DMS 273 (cell line): Measurements from ENCODE around the gene KRTAP16-1.
"Not testable (repeated sequence)": the region's sequence is repeated elsewhere in the genome, so short reads cannot be mapped to it uniquely, and the experiment has no call there.

Experiments
- DNase-seq: peaks from one replicate; lab custom pipeline; 2025; ENCODE audit not compliant: unreplicated experiment; lab: John Stamatoyannopoulos, UW

KRTAP16-1 gene

DNA sequence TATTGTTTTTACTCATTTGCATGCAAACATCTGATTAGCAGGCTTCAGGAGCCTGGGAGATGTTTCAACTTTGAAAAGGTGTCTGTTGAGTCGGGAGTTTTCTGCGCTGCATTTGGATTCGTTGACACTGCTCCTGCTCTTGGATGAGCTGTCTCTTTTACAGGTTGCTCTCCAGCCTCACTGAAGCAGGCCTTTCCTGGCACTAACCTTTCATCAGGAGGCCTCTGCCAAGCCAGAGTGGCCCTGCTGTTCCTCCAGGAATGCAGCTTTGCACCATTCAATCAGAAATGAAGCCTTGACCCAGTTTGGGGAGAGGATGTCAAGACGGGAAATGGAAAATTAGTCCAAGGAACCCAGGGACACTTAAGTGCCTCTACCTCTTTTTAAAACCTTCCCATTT, 6.1 kb downstream of the KRTAP16-1 start:
- DNase-seq = no peak

DNA sequence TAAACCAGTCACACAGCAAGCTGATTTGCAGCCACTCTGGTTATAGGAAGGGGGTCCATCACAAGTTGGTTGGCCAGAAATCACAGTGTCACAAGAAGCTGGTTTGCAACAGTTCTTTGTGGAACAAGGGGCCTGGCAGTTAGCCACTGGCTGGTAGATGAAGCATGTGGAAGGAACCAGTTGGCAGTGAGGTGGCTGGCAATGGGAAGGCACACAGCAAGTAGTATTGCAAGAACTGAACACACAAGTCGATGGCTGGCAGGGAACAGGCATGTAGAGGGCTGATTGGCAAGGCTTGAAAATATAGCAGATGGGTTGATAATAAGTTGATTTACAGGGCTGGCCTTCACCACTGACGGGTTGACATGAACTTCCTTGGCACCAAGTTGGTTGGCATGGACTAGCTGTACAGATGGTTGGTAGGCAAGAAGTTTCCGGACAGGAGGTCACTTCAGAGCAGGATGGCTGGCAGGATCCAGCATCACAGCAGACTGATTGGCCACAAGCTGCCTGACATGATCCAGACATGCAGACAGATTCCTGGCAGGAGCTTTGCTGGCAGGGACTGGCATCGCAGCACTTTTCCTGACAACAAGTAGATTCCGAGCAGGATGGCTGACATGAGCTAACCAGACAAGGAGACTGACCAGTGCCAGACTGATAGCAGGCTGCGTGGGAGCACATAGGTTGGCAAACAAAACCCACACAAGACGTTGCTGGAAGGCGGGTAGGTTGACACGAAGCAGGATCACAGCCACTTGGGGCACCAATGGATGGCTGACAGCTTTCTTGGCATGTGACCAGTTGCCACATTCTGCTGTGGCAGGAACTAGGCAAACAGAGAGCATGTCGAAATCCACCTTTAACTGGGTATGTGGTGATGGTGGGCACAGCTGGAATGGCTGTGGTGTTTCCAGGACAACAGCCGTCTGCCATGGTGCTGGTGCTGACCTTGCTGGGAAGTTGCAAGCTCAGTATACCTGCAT, 6.9 kb downstream of the KRTAP16-1 start, which contains the start of gene KRTAP29-1:
Gene KRTAP29-1 (minus strand): TSS at position 936 of the 986 bp plus-strand sequence. CDS start 0 bp downstream, at position 936.
- DNase-seq = peak; percentile 81

DNA sequence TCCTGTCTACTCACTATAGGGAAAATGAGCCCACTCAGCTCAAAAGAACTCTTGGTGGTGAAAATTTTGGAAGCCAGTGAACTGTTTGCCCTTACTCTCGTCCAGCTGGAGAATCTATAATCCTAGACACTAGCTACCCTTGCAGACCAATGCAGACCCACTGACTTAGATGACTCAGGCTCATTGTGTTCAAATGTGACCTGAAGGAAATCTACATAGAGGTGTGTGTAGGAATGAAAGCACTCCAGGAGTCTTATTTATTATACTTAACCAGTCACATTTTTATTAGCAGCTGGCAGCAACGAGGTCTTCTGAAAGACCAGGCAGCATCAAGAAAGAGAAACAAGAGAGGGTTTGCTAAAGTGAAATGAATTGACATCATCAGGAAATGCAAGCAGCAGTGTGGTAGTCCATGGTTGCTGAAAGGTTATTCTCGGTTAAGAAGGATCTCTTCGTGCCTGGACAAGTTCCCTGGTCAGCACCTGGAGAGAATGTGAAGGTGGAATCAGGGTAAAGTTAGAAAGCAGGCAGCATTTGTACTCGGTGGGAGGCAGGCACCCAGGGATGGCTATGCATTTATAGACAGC, 7.8 kb downstream of the KRTAP16-1 start:
- DNase-seq = no peak

DNA sequence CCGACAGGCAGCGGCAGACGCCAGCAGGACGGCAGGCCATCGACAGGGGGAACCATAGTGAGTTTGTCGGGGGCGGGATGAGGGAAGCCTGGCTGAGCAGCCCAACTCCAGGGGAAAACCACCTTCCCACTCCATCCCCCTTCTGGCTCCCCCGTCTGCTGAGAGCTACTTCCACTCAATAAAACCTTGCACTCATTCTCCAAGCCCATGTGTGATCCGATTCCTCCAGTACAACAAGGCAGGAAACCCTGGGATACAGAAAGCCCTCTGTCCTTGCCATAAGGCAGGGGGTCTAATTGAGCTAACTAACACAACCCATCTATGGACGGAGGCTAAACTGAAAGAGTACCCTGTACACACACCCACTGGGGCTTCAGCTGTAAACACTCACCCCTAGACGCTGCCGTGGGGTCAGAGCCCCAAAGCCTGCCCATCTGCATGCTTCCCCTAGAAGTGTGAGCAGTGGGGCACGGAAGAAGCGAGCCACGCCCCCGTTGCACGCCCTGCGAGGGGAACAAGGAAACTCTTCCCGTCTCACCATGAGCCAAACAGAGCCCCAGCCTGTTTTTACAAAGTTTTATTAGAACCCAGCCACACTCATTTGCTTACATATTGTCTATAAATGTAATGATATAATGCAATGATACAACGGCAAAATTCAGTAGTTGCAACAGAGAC, 10.5 kb downstream of the KRTAP16-1 start:
- DNase-seq = no peak

DNA sequence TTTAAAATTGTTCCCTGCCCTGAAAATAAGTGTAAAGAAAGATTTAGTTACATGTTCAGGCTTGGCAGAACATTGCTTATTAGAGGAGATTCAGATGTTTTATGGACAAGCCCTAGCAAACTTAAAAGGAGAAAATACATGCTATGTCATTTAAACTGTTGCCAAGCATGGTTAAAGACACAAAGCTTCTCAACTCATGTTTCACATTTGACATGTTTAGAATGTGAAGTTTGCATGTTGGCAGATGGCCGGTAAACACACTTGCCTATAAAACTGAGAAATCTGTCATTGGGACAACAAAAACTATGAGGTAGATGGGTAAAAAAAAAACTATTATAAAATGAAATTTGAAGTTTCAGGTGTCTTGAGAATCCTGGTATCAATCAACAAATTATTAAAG, 12.3 kb downstream of the KRTAP16-1 start:
- peak; percentile 22 for DNase-seq

DNA sequence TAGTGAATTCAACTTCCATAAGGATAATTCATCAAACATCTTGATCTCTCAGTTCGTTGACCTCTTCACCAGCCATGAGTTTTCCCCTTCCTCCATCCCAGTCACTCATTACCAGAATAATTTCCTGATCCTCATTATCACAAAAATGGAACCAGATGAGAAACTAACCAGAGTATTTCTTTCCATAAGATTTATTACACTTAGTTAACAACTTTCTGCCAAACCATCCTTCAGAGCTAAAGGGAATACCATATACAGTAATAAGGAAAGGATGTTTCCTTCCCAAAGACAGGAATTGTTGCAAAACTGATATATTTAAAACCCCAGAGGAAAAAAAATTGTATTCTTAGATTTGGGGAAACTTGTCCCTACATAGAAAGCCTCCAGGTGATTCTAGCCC, 15.1 kb downstream of the KRTAP16-1 start:
- DNase-seq = no peak

DNA sequence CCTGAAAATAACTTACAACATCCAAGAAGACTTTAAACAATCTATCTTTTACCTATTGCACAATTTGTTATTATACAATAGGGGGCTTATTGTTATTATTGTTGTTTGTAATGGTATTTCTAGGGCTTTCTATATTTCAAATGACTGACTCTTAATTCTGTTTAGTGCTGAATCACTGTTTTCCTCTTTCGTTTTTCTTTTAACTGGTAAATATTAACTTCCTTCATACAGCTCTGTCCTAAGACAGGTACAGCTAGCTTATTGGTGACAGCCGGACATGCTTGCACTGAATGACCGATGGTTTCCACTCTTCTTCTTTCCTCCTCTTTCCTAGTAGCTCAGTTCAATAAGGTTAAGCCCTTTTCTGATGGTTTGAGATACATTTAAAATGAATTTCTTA, 22.1 kb downstream of the KRTAP16-1 start:
- DNase-seq = no peak

DNA sequence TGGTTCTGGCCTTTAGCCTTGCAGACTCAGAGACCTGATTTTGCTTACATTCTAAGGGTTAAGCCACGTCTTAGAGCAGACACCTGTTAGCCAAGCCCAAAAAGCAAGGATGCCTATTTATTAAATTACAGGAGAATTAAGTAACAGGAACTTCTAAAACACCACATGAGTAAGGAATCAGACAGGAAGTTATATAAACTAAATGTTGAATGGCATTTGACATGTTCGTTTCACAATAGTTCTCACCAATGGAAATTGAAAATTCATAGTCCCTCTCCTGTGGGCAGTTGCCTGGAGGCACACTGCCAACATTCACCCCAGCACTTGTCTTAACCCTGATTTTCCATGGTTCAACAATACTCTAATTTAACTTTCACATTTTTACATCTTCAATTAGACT, 24.6 kb downstream of the KRTAP16-1 start:
- no peak for DNase-seq

DNA sequence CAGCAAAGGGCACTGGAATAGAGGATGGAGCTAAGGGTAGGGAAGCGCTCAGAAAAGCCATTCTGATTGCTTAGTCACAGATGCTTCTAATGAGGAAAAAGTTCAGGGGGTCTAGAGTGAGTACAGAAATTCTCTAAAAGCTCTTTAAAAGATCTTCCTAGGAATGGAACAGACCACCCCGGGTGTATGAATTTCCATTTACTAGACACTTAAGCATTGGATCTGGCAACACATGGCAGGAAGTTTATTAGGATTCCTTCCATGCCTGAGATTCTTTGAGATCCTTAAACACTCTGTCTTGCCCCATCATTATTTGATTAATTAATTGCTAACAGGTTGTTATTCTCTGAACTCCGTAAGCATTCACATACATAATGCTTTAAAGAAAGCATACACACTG, 25.1 kb downstream of the KRTAP16-1 start:
- no peak for DNase-seq

DNA sequence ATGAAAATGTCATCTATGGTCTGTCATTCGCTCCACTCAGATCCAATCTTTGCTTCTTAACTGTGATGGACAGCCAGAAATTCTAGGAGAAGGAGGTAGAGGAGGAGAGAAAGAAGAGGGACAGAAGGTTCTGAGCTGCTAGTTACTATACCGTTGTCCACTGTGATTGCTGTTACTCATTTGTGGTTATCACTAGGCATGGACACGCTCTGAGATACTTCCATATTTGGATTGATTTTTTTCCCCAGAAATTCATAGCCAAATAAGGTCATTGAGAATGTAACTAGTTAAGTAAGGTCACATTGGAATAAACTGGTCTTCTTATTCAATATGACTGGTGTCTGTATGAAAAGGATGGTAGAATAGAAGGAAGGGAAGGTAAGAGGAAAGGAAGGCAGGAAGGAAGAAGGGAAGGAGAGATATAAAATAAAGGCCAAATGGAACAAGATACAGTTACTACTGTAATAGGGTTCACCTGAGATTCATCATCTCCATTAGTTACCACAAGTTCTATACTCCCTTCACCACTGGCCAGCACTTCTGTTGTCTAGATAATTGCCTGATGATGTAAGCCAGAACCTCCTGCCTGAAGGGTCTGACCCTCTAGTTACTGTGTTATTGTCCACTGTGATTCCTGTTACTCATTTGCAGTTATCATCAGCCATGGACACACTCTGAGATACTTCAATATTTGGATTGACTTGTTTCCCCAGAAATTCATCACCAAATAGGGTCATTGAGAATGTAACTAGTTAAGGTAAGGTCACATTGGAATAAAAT, 30.7 kb downstream of the KRTAP16-1 start:
- no peak for DNase-seq

DNA sequence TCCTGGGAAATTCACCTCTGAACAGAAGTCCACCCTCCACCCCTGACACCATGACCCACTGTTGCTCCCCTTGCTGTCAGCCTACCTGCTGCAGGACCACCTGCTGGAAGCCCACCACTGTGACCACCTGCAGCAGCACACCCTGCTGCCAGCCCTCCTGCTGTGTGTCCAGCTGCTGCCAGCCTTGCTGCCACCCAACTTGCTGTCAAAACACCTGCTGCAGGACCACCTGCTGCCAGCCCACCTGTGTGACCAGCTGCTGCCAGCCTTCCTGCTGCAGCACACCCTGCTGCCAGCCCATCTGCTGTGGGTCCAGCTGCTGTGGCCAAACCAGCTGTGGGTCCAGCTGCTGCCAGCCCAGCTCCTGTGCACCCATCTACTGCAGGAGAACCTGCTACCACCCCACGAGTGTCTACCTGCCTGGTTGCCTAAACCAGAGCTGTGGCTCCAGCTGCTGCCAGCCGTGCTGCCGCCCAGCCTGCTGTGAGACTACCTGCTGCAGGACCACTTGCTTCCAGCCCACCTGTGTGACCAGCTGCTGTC, 33.4 kb downstream of the KRTAP16-1 start, which contains the start of gene KRTAP9-7:
Gene KRTAP9-7 (plus strand): TSS at position 51 of the 543 bp plus-strand sequence. CDS start 0 bp downstream, at position 51.
- not testable (repeated sequence) for DNase-seq

DNA sequence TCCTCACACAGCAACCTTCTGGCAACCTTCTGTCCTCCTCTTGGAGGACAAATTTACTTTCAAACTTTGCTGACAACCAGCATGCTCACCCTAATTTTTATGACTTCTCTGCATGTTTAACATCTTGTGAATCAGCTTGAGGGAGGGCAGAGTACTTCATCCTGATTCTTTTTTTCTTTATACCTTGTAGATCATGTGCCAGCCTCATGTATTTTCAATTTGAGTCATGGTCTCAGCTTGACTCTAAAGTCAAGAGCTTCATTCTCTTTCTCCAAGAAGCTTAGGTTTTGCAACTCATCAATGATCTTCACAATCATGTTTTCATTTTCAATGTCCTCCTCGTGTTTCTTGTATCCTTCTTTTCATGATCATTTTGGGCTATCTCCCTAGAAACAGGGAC, 37.3 kb downstream of the KRTAP16-1 start:
- no peak for DNase-seq

DNA sequence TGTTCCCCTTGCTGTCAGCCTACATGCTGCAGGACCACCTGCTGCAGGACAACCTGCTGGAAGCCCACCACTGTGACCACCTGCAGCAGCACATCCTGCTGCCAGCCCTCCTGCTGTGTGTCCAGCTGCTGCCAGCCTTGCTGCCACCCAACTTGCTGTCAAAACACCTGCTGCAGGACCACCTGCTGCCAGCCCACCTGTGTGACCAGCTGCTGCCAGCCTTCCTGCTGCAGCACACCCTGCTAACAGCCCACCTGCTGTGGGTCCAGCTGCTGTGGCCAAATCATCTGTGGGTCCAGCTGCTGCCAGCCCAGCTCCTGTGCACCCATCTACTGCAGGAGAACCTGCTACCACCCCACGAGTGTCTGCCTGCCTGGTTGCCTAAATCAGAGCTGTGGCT, 37.8 kb downstream of the KRTAP16-1 start:
- not testable (repeated sequence) for DNase-seq

DNA sequence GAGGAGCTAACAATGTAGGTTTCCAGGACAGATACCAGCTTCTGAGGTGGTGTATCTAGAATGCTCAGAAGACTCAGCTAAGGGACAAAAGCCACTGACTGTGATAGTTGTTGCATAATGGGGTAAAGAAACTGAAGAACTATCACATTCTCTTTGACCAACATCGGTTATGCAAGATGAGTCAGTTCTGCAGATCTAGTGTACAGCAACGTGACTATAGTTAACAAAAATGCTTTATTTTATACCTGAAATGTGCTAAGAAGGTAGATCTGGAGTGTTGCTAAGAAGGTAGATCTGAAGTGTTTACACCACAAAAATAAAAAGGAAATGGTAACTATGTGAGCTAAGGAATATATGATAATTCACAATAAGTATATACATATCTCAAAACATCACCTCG, 41.4 kb downstream of the KRTAP16-1 start:
- DNase-seq = no peak

DNA sequence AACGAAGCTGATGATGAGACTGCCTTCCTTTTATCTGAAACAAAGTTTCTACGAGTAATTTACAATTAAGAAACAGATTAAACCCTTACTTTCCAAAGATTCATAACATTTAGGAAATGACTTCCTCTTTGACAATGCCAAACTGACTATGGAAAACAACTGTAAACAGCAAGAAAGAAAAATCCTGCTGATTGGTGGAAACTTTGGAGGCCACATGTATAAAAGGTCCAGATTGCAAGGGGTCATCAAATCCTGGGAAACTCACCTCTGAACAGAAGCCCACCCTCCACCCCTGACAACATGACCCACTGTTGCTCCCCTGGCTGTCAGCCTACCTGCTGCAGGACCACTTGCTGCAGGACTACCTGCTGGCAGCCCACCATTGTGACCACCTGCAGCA, 44.0 kb downstream of the KRTAP16-1 start, which contains the start of gene KRTAP9-6:
Gene KRTAP9-6 (plus strand): TSS at position 301 of the 400 bp plus-strand sequence. CDS start 0 bp downstream, at position 301.
- DNase-seq = no peak

DNA sequence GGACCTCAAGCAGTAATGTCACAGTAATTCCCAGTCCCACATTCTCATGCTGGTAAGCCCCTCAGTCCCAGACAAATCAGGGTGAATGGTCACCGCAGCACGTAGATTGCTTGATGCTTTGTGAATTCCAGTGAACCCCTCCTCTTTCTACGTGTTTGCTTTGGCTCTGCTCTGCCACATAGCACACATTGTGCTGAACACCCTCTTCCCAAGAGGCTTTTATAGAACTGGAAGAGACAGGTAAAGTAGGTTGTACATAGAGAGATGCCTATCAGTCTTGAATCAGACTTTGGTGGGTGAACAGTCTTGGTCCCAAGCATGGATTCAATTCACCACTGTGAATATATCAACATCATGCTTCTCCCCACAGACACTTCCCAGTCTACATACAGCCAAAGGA, 44.5 kb downstream of the KRTAP16-1 start:
- DNase-seq = no peak

DNA sequence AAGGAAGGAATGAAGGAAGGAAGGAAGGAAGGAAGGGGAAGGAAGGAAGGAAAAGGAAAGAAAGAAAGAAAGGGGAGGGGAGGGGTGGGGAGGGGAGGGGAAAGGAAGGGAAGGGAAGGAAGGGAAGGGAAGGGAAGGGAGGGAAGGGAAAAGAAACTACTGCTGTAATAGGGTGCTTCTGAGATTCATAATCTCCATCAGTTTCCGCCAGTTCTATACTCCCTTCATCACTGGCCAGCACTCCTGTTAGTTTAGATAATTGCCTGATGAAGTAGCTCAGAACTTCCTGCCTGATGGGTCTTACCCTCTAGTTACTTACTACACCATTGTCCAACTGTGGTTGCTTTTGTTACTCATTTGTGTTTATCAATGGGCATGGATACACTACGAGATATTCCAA, 45.9 kb downstream of the KRTAP16-1 start:
- DNase-seq = no peak

DNA sequence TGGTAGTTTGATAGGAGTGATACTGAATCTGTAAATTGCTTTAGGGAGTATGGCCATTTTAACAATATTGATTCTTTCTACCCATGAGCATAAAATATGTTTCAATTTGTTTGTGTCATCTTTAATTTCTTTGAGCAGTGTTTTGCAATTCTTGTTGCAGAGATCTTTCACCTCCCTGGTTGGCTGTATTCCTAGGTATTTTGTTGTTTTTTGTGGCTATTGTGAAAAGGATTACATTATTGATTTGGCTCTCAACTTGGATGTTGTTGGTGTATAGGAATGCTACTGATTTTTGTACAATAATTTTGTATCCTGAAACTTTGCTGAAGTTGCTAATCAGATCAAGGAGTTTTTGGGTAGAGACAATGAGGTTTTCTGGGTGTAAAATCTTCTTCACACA, 50.7 kb downstream of the KRTAP16-1 start:
- DNase-seq = no peak
